ENCODE data around the gene TAF13.
"Not testable (repeated sequence)": the region's sequence is repeated elsewhere in the genome, so short reads cannot be mapped to it uniquely, and the experiment has no call there.

TAF13 gene

DNA sequence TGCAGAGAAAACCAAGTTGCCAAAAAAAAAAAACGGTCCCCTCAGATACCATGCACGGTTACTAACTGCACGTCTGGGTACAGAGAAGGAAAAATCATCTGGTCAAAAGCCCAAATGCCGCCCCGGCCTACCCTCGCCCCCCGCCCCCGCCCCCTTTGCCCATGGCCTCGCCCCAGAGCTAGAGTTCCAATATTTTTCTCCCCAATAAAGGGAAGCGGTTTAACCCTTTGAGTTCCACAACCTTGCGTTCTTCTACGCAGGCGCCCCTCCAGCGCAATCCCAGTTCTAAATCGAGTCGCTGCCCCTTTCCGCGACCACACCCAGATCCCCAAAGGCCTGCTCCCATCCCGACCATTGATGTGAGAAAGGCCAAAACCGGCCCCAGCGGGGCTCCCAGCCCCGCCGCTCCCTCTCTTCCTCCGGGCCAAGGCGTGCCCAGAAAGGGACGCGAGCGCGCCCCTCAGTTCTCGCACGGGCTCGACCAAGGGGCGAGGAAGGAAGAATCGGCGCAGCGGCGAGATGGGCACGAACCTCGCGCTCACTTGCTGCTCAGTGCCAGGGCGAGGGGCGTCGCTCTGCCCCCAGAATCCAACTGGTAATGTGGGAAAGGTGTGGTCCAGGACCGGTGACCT is 34.7 kb downstream of the TAF13 start:
- TF ChIP-seq, protein P1, sequence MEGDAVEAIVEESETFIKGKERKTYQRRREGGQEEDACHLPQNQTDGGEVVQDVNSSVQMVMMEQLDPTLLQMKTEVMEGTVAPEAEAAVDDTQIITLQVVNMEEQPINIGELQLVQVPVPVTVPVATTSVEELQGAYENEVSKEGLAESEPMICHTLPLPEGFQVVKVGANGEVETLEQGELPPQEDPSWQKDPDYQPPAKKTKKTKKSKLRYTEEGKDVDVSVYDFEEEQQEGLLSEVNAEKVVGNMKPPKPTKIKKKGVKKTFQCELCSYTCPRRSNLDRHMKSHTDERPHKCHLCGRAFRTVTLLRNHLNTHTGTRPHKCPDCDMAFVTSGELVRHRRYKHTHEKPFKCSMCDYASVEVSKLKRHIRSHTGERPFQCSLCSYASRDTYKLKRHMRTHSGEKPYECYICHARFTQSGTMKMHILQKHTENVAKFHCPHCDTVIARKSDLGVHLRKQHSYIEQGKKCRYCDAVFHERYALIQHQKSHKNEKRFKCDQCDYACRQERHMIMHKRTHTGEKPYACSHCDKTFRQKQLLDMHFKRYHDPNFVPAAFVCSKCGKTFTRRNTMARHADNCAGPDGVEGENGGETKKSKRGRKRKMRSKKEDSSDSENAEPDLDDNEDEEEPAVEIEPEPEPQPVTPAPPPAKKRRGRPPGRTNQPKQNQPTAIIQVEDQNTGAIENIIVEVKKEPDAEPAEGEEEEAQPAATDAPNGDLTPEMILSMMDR (IDR thresholded peaks at IDR 0.05; ENCODE audit: low read depth, low read length, missing control alignments): no peak
- peak overlapping the region; percentile 96 for H3K4me3 ChIP-seq (ENCODE audit: low read depth, low read length)
- no peak for DNase-seq (ENCODE audit: low read depth)

DNA sequence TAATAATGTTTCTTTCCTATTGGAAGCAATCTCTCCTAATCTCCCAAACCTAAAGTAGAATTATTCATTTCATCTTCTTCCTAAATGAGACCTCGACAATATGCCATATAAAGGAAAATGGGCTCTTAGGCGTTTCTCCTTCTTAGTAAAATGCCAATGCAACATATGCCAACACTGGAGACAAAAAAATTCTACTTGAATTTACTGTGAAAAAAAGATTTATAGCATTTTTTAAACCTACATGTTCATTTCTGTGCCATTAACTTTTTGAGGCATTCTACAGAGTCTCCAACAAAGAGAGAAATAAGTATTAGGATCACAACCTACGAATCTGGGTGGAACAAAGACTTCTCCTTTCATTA is 35.2 kb downstream of the TAF13 start:
- H3K4me3 ChIP-seq (ENCODE audit: low read depth, low read length): peak overlapping the region; percentile 96
- no peak for DNase-seq (ENCODE audit: low read depth)
- TF ChIP-seq, protein P1 (IDR thresholded peaks at IDR 0.05; ENCODE audit: low read depth, low read length, missing control alignments): no peak

DNA sequence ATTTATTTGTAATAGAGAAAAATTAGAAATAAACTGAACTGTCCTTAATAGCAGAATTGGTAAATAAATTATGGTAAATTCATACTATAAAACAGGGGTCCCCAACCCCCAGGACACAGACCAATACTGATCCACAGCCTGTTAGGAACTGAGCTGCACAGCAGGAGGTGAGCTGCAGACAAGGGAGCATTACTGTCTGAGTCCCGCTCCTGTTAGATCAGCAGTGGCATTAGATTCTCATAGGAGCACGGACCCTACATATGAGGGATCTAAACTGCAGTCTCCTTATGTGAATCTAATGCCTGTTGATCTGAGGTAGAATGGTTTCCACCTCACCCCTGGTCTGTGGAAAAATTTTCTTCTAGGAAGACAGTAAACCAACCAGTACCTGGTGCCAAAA is 41.4 kb downstream of the TAF13 start:
- TF ChIP-seq, protein P1 (IDR thresholded peaks at IDR 0.05; ENCODE audit: low read depth, low read length, missing control alignments): no peak
- no peak for DNase-seq (ENCODE audit: low read depth)
- H3K4me3 ChIP-seq (ENCODE audit: low read depth, low read length): no peak overlapping the region

DNA sequence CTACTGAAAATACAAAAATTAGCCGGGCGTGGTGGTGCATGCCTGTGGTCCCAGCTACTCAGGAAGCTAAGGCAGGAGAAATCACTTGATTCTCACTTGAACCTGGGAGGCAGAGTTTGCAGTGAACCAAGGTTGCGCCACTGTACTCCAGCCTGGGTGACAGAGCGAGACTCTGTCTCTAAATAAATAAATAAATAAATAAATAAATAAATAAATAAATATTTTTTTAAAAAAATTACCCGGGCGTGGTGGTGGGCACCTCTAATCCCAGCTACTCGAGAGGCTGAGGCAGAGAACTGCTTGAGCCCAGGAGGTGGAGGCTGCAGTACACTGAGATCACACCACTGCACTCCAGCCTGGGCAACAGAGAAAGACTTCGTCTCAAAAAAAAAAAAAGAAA is 46.3 kb downstream of the TAF13 start:
- not testable (repeated sequence) for DNase-seq (ENCODE audit: low read depth); H3K4me3 ChIP-seq (ENCODE audit: low read depth, low read length)

DNA sequence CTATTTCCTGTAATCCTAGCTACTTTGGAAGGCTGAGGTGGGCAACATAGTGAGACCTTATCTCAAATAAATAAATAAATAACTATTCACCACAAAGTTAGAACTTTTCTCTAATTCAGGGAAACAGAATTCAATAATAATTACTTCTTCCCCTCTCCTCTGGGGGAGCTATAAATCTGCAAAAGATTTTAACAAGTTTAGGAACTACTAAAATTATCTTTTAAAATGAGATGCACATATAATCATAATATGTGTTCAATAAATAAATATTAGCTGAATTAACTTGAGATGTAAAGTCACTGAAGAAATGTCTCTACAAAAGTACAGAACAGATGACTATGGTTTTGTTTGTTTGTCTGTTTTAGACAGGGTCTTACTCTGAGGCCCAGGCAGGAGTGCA is 48.0 kb downstream of the TAF13 start:
- DNase-seq (ENCODE audit: low read depth): no peak
- no peak overlapping the region for H3K4me3 ChIP-seq (ENCODE audit: low read depth, low read length)
- TF ChIP-seq, protein P1 (IDR thresholded peaks at IDR 0.05; ENCODE audit: low read depth, low read length, missing control alignments): peak; percentile 20

DNA sequence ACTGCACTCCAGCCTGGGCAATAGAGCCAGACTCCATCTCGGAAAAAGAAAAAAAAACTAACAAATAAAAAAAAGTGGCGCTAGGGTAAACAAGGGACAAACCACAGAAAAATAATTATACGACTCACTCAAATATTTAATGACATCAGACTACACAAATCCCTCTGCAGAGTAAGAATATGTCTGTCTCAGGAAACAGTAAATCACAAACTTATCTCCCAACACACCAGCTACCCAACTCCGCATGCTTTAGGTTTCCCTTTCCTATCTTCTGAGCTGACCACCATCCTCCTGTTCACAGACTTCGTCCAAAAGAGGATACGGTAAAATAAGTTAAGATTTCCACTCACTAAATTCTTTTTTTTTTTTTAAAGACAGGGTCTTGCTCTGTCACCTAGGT is 50.1 kb downstream of the TAF13 start:
- H3K4me3 ChIP-seq (ENCODE audit: low read depth, low read length): no peak overlapping the region
- TF ChIP-seq, protein P1 (IDR thresholded peaks at IDR 0.05; ENCODE audit: low read depth, low read length, missing control alignments): no peak
- no peak for DNase-seq (ENCODE audit: low read depth)

DNA sequence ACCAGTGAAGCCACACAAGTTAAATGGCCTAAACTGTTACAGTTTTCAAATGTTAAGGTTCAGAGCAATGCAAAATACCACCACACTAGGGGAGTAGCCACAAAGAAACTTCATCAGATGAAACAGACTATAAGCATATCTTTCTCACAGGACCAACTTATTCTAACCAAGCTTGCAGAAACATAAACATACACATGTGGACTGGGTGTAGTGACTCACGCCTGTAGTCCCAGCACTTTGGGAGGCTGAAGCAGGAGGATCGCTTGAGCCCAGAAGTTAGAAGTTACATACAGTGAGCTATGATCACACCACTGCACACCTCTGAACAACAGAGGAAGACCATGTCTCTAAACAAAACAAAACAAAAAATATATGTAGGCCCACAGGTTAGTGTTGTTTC is 51.2 kb downstream of the TAF13 start:
- no peak overlapping the region for H3K4me3 ChIP-seq (ENCODE audit: low read depth, low read length)
- TF ChIP-seq, protein P1 (IDR thresholded peaks at IDR 0.05; ENCODE audit: low read depth, low read length, missing control alignments): no peak
- no peak for DNase-seq (ENCODE audit: low read depth)

Data from GM12864 (cell line).